ENCODE data around the gene ENOX1.

The ENOX1 gene

GRCh38 chr13:43379738-43380137 is 407.0 kb downstream of the ENOX1 start:
- no peak for TF ChIP-seq CTCF (conservative IDR thresholded peaks at IDR 0.05; ENCODE audit: low read length)
- H3K4me3 ChIP-seq (ENCODE audit: low read length) = no peak overlapping the region
- DNase-seq (ENCODE audit: low read depth) = no peak

GRCh38 chr13:43377973-43378372 is 408.8 kb downstream of the ENOX1 start:
- TF ChIP-seq CTCF (conservative IDR thresholded peaks at IDR 0.05; ENCODE audit: low read length) = no peak
- no peak for DNase-seq (ENCODE audit: low read depth)
- H3K4me3 ChIP-seq (ENCODE audit: low read length) = no peak overlapping the region

GRCh38 chr13:43377149-43377548 is 409.6 kb downstream of the ENOX1 start:
- peak; percentile 52 for DNase-seq (ENCODE audit: low read depth)
- no peak overlapping the region for H3K4me3 ChIP-seq (ENCODE audit: low read length)
- TF ChIP-seq CTCF (conservative IDR thresholded peaks at IDR 0.05; ENCODE audit: low read length) = no peak

GRCh38 chr13:43376596-43376995 is 410.2 kb downstream of the ENOX1 start:
- TF ChIP-seq CTCF (conservative IDR thresholded peaks at IDR 0.05; ENCODE audit: low read length) = no peak
- DNase-seq (ENCODE audit: low read depth) = no peak

GRCh38 chr13:43375797-43376465 is 410.8 kb downstream of the ENOX1 start:
- DNase-seq (ENCODE audit: low read depth) = no peak
- no peak overlapping the region for H3K4me3 ChIP-seq (ENCODE audit: low read length)
- TF ChIP-seq CTCF (conservative IDR thresholded peaks at IDR 0.05; ENCODE audit: low read length) = no peak

More at GRCh38 chr13:43376596-43376995, 410.2 kb downstream of the ENOX1 start:
- no peak overlapping the region for H3K4me3 ChIP-seq (ENCODE audit: low read length)

GRCh38 chr13:43374621-43375020 is 412.2 kb downstream of the ENOX1 start:
- no peak overlapping the region for H3K4me3 ChIP-seq (ENCODE audit: low read length)
- DNase-seq (ENCODE audit: low read depth) = peak; percentile 90
- TF ChIP-seq CTCF (conservative IDR thresholded peaks at IDR 0.05; ENCODE audit: low read length) = no peak

GRCh38 chr13:43373400-43373799 is 413.4 kb downstream of the ENOX1 start:
- no peak overlapping the region for H3K4me3 ChIP-seq (ENCODE audit: low read length)
- TF ChIP-seq CTCF (conservative IDR thresholded peaks at IDR 0.05; ENCODE audit: low read length) = no peak
- no peak for DNase-seq (ENCODE audit: low read depth)
